ENCODE results near the gene MBNL2. TPM values are rescaled to one million over a fixed set of nuclear protein-coding genes. Genes with fewer than 3 reads are reported as not detected.

MBNL2 gene
- total and polyA plus RNA-seq, 2 experiments from 2014 or later = 0.55 to 3.2 TPM

- Mint-ChIP-seq H3K4me3 (no peak overlapping the region), H3K4me1 (no peaks in the 10 kb centered on the region), H3K36me3 (ENCODE audit: low read depth) (no peaks in the 10 kb centered on the region), H3K27ac (no peak overlapping the region), H3K9me3 (no peaks in the 10 kb centered on the region), H3K27me3 (ENCODE audit: insufficient read depth, low read depth, poor library complexity) (peaks cover 1% of the 10 kb centered on the region)
- H3K27me3 ChIP-seq (ENCODE audit: insufficient read depth) = no peaks in the 10 kb centered on the region
- no peak overlapping the region for H3K4me2 ChIP-seq
- H3K4me3 ChIP-seq = no peak overlapping the region
- no peak overlapping the region for H2AFZ ChIP-seq
- no peak for TF ChIP-seq ETS1 (IDR thresholded peaks at IDR 0.05)
- H3K4me1 ChIP-seq (ENCODE audit: insufficient read depth) = no peaks in the 10 kb centered on the region
- DNase-seq (ENCODE audit: low spot score) (no peak), ATAC-seq (no peak)
- no peaks in the 10 kb centered on the region for H4K20me1 ChIP-seq (replicated peaks; ENCODE audit: insufficient read depth)
- 0 out of 2 replicates have a peak, but pooled peaks cover 4% of the 10 kb centered on the region for H3K9me2 ChIP-seq (ENCODE audit: insufficient read depth)
- H3F3A ChIP-seq (replicated peaks; ENCODE audit: low read depth) = no peaks in the 10 kb centered on the region
- no peaks in the 10 kb centered on the region for H3K79me2 ChIP-seq (replicated peaks; ENCODE audit: insufficient read depth)
- no peak overlapping the region for H3K27ac ChIP-seq (ENCODE audit: low read depth)
- no peaks in the 10 kb centered on the region for H3K36me3 ChIP-seq (ENCODE audit: insufficient read depth)
These were observed 42.6 kb upstream of the MBNL2 start for GRCh38 chr13:97179501-97179900.

DNA sequence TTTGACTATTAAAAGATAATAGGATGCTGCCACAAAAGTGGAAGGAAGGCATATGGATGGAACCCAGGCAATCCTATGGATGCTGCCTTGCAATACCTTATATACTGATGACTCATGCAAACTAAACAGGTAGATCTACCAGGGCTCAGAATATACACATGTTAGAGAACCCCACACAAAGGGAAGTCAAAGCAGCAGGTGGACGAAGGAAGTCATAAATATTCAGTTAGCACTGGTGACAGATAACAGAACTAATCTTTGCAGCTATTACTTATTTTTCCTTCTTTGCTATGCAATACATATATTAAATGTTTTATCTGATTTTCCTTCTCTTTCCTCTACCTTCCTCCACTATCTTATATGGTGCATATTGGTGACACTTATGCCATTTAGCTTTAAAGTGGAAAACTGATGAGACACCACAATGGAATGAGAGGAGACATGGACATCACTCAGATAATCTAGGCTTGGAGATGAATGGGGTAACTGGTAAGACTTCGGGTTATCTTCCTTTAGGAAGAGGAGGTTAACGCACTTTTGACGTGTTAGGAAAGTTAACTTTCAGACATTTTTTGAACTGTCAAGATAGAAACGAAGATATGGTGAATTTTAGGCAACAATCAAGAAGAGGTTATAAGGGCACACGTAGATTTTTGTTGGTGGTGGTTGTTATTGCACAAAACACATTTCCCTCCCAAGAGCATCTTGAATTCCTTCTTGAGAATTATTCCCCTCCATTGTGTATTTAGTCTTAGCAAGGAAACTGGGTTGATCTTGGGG, 39.8 kb upstream of the MBNL2 start:
- H3K27me3 Mint-ChIP-seq (ENCODE audit: insufficient read depth, low read depth, poor library complexity) = no peaks in the 10 kb centered on the region
- ATAC-seq = no peak

More for the DNA sequence above, 39.8 kb upstream of the MBNL2 start:
- Histone ChIP-seq H3K4me1 (ENCODE audit: insufficient read depth) (no peaks in the 10 kb centered on the region), H4K20me1 (replicated peaks; ENCODE audit: insufficient read depth) (no peaks in the 10 kb centered on the region), H3K9me2 (ENCODE audit: insufficient read depth) (0 out of 2 replicates have a peak, but pooled peaks cover 4% of the 10 kb centered on the region), H3K4me2 (no peak overlapping the region), H3F3A (replicated peaks; ENCODE audit: low read depth) (no peaks in the 10 kb centered on the region), H3K27me3 (ENCODE audit: insufficient read depth) (no peaks in the 10 kb centered on the region), H2AFZ (no peak overlapping the region), H3K4me3 (no peak overlapping the region), H3K79me2 (replicated peaks; ENCODE audit: insufficient read depth) (no peaks in the 10 kb centered on the region), H3K27ac (ENCODE audit: low read depth) (no peak overlapping the region), H3K36me3 (ENCODE audit: insufficient read depth) (no peaks in the 10 kb centered on the region)
- TF ChIP-seq JUNB (IDR thresholded peaks at IDR 0.05; ENCODE audit: unreplicated experiment) (no peak), ETS1 (IDR thresholded peaks at IDR 0.05) (no peak), NANOG (IDR thresholded peaks at IDR 0.05; ENCODE audit: borderline replicate concordance) (no peak), CREB1 (CRISPR knock-in tag; IDR thresholded peaks at IDR 0.05; ENCODE audit: low read depth) (no peak)
- TF ChIP-seq, protein P1, sequence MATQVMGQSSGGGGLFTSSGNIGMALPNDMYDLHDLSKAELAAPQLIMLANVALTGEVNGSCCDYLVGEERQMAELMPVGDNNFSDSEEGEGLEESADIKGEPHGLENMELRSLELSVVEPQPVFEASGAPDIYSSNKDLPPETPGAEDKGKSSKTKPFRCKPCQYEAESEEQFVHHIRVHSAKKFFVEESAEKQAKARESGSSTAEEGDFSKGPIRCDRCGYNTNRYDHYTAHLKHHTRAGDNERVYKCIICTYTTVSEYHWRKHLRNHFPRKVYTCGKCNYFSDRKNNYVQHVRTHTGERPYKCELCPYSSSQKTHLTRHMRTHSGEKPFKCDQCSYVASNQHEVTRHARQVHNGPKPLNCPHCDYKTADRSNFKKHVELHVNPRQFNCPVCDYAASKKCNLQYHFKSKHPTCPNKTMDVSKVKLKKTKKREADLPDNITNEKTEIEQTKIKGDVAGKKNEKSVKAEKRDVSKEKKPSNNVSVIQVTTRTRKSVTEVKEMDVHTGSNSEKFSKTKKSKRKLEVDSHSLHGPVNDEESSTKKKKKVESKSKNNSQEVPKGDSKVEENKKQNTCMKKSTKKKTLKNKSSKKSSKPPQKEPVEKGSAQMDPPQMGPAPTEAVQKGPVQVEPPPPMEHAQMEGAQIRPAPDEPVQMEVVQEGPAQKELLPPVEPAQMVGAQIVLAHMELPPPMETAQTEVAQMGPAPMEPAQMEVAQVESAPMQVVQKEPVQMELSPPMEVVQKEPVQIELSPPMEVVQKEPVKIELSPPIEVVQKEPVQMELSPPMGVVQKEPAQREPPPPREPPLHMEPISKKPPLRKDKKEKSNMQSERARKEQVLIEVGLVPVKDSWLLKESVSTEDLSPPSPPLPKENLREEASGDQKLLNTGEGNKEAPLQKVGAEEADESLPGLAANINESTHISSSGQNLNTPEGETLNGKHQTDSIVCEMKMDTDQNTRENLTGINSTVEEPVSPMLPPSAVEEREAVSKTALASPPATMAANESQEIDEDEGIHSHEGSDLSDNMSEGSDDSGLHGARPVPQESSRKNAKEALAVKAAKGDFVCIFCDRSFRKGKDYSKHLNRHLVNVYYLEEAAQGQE (IDR thresholded peaks at IDR 0.05; ENCODE audit: unreplicated experiment) = no peak
- DNase-seq (ENCODE audit: low spot score) = no peak
- Mint-ChIP-seq H3K9me3 (no peaks in the 10 kb centered on the region), H3K36me3 (ENCODE audit: low read depth) (no peaks in the 10 kb centered on the region), H3K4me1 (no peaks in the 10 kb centered on the region), H3K27ac (no peak overlapping the region; the same call in 1 of the 2 replicates), H3K4me3 (no peak overlapping the region)
